ENCODE results near the gene RSPRY1.

- TF ChIP-seq POLR2A (IDR thresholded peaks at IDR 0.05; ENCODE audit: low read depth, low read length) (no peak), POLR2AphosphoS5 (IDR thresholded peaks at IDR 0.05; ENCODE audit: low read depth, low read length) (no peak), TAF1 (IDR thresholded peaks at IDR 0.05; ENCODE audit: low read depth, low read length) (no peak), POU2F2 (IDR thresholded peaks at IDR 0.05; ENCODE audit: low read depth, low read length) (no peak), SPI1 (IDR thresholded peaks at IDR 0.05; ENCODE audit: low read depth, low read length) (no peak)
Measured at GRCh38 chr16:57255686-57256415, 69.7 kb downstream of the RSPRY1 start.

Measured in GM12891 (cell line).